HUES48 (cell line): ENCODE measurements around the gene POLE.

ENCODE experiments used
- H3K27ac ChIP-seq: one replicate; pipeline ENCODE4 v1.7.0; 2013; ENCODE audit warnings: low read depth, low read length, inconsistent platforms
- H3K27me3 ChIP-seq: 2 replicates; pipeline ENCODE4 v1.6.1; 2013; ENCODE audit warnings: mild to moderate bottlenecking, low read length; ENCODE audit not compliant: control insufficient read depth, insufficient read depth
- H3K36me3 ChIP-seq: 2 replicates; pipeline ENCODE4 v1.6.1; 2013; ENCODE audit warnings: low read length; ENCODE audit not compliant: control insufficient read depth, insufficient read depth
- H3K4me1 ChIP-seq: 2 replicates; pipeline ENCODE4 v1.6.1; 2013; ENCODE audit warnings: mild to moderate bottlenecking, low read length; ENCODE audit not compliant: control insufficient read depth, insufficient read depth
- H3K4me3 ChIP-seq: 2 replicates; pipeline ENCODE4 v1.5.1; 2013; ENCODE audit warnings: mild to moderate bottlenecking, low read depth, low read length
- H3K9ac ChIP-seq: 2 replicates; pipeline ENCODE4 v1.6.1; 2013; ENCODE audit warnings: mild to moderate bottlenecking, low read depth, low read length, moderate library complexity
- H3K9me3 ChIP-seq: 2 replicates; pipeline ENCODE4 v1.6.1; 2013; ENCODE audit warnings: low read length; ENCODE audit not compliant: control insufficient read depth, insufficient read depth

POLE gene

DNA sequence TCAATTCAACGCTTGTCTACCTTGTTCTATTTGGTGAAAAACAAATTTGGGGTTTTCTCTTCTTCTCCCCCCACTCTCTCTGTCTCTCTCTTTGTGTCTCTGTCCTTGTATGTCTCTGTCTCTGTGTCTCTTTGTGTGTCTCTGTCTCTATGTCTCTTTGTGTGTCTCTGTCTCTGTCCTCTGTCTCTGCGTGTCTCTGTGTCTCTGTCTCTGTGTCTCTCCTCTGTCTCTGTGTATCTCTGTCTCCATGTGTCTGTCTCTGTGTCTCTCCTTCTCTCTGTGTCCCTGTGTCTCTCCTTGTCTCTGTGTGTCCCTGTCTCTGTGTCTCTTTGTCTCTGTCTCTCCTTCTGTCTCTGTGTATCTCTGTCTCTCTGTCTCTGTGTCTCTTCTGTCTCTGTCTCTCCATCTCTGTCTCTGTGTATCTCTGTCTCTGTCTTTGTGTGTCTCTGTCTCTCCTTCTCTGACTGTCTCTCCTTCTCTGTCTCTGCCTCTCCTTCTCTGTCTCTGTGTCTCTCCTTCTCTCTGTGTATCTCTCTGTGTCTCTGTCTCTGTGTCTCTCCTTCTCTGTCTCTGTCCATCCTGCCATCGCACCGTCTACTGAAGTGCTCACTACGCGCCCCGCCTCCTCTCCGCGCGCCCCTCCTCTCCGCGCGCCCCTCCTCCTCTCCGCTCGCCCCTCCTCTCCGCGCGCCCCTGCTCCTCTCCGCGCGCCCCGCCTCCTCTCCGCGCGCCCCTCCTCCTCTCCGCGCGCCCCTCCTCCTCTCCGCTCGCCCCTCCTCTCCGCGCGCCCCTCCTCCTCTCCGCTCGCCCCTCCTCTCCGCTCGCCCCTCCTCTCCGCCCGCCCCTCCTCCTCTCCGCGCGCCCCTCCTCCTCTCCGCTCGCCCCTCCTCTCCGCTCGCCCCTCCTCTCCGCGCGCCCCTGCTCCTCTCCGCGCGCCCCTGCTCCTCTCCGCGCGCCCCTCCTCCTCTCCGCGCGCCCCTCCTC is 89.5 kb downstream of the POLE start:
- no peak overlapping the region for H3K27ac ChIP-seq
- H3K9me3 ChIP-seq, result no peaks in the 10 kb centered on the region
- H3K9ac ChIP-seq, result no peak overlapping the region
- H3K36me3 ChIP-seq, result no peaks in the 10 kb centered on the region
- peak overlapping the region; percentile 20 for H3K4me3 ChIP-seq
- peaks cover 67% of the 10 kb centered on the region for H3K27me3 ChIP-seq
- no peaks in the 10 kb centered on the region; the same call in 1 of the 2 replicates for H3K4me1 ChIP-seq

GRCh38 chr12:132596016-132596415 is 91.1 kb downstream of the POLE start:
- no peaks in the 10 kb centered on the region; the same call in 1 of the 2 replicates for H3K4me1 ChIP-seq
- no peak overlapping the region for H3K4me3 ChIP-seq
- H3K36me3 ChIP-seq, result no peaks in the 10 kb centered on the region
- H3K9me3 ChIP-seq, result no peaks in the 10 kb centered on the region
- no peak overlapping the region for H3K9ac ChIP-seq
- H3K27ac ChIP-seq, result no peak overlapping the region
- peaks cover 64% of the 10 kb centered on the region for H3K27me3 ChIP-seq

GRCh38 chr12:132595183-132595582 is 92.0 kb downstream of the POLE start:
- H3K9ac ChIP-seq, result no peak overlapping the region
- no peak overlapping the region for H3K4me3 ChIP-seq
- H3K4me1 ChIP-seq, result no peaks in the 10 kb centered on the region
- H3K36me3 ChIP-seq, result no peaks in the 10 kb centered on the region
- H3K9me3 ChIP-seq, result no peaks in the 10 kb centered on the region
- H3K27ac ChIP-seq, result no peak overlapping the region
- peaks cover 62% of the 10 kb centered on the region for H3K27me3 ChIP-seq

DNA sequence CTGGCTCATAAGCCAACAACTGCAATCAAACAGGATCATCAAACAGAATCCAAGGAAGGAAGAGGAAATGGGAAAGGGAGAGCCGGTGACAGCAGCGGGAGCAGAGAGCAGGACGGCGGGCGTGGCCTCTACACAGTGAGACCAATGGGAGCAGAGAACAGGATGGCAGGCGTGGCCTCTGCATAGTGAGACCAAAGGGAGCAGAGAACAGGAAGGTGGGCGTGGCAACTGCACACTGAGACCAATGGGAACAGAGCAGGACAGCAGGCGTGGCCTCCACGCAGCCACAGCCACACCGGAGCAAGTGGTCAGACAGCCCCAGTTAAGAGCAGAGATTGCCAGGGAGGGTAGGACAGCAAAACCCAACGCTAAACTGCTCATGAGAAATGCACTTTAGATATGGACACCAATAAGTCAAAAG is 93.2 kb downstream of the POLE start:
- H3K27ac ChIP-seq, result no peak overlapping the region

GRCh38 chr12:132593521-132593920 is 93.6 kb downstream of the POLE start:
- no peaks in the 10 kb centered on the region for H3K36me3 ChIP-seq
- no peaks in the 10 kb centered on the region for H3K4me1 ChIP-seq
- no peaks in the 10 kb centered on the region for H3K9me3 ChIP-seq
- H3K27me3 ChIP-seq, result peaks cover 71% of the 10 kb centered on the region
- H3K4me3 ChIP-seq, result no peak overlapping the region
- no peak overlapping the region for H3K9ac ChIP-seq
- no peak overlapping the region for H3K27ac ChIP-seq

More for the DNA sequence above, 93.2 kb downstream of the POLE start:
- Histone ChIP-seq H3K27me3 (peaks cover 66% of the 10 kb centered on the region), H3K4me3 (no peak overlapping the region), H3K9me3 (no peaks in the 10 kb centered on the region), H3K9ac (no peak overlapping the region), H3K36me3 (no peaks in the 10 kb centered on the region), H3K4me1 (no peaks in the 10 kb centered on the region)

DNA sequence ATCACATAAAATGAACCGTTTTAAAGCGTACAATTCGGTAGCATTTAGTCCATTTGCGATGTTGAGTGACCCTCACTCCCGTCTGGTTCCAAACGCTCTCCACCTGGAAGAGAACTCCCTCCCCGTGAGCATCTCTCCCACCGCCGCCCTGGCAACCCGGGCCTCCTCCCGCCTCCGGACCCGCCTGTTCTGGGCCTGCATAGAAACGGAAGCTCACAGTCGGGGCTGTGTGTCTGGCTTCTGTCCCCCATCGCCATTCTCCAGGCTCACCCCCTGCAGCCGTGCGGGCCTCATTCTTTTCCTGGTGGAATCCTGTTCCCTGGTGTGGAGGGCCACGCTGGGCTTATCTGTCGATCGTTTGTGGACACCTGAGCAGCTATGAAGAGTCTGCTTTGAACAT is 94.1 kb downstream of the POLE start:
- no peaks in the 10 kb centered on the region for H3K4me1 ChIP-seq
- no peaks in the 10 kb centered on the region for H3K36me3 ChIP-seq

DNA sequence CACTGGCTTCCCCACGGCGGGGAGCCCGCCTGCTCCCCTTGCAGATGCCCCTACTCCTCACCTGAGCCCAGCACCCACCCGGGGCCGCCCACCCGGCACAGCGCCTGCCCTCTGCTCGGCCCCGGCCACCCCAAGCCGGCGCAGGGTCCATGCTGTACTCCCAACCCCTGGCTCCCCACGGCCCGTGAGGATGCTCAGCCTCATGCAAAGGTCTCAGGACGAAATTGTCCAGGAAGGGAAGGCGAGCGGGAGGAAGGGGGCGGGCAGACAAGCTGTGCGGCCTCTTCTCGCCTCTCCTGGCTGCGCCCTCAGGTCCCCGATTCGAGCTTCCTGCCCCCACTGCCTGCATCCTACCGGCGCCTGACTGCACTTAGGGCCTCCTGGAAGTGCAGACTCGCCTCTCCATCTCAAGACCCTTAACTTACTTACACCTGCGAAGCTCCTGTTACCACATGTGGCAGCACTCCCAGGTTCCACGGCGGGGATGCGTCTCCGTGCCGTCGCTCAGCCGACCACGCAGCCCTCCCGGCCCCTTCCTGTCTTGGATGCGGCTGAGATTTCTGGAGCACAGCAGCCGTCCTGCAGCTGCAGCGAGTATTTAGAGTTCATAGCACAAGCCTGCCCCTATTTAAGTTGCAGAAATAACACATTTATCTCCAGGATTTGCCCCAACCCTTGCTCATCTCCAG is 94.7 kb downstream of the POLE start:
- no peaks in the 10 kb centered on the region for H3K4me1 ChIP-seq
- H3K27ac ChIP-seq, result no peak overlapping the region
- no peak overlapping the region for H3K4me3 ChIP-seq
- H3K27me3 ChIP-seq, result peaks cover 78% of the 10 kb centered on the region
- no peaks in the 10 kb centered on the region for H3K9me3 ChIP-seq
- H3K9ac ChIP-seq, result no peak overlapping the region
- no peaks in the 10 kb centered on the region for H3K36me3 ChIP-seq

More for the DNA sequence above, 94.1 kb downstream of the POLE start:
- H3K27me3 ChIP-seq, result peaks cover 75% of the 10 kb centered on the region
- no peak overlapping the region for H3K4me3 ChIP-seq
- H3K27ac ChIP-seq, result no peak overlapping the region
- H3K9ac ChIP-seq, result no peak overlapping the region
- no peaks in the 10 kb centered on the region for H3K9me3 ChIP-seq

GRCh38 chr12:132591107-132591935 is 95.8 kb downstream of the POLE start:
- H3K4me3 ChIP-seq, result no peak overlapping the region
- H3K27ac ChIP-seq, result no peak overlapping the region

DNA sequence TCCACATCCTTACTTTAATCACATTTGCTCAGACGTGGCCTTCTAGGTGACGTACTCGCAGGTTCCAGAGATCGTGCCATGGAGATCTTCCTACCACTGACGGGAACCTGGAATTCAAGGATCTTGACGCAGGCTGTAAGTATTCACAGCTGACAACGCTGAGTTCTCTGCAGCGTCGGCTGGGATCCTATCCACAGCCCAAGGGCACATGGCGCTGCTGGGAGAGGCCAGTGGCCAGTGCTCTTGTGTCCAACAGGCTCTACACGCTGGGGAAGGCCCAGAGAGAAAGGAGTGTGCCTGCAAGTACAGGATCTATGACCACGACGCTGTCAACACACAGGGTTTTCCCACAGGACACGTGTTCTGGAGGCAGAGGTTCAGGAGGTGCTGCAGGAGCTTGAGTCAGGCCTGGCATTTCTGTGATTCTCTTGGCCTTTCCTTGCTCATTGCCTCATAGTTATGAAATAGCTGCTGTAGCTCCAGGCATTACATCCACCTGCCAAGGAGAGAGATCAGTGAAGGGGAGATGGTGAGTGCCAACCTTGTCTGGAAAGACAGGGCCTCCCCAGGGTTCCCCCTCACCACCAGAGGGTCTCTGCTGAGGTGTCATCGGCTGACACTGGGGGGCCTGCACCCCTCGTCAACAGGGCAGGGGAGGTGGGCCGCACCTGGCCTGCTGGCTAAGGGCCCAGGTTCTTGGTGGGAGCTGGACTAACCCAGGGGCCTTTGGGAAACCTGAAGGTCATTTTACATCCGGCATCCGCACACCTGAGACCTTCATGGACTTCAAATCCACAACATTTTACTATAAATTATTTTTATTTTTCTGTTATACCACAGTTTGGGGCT is 98.1 kb downstream of the POLE start:
- H3K36me3 ChIP-seq, result no peaks in the 10 kb centered on the region
- peaks cover 85% of the 10 kb centered on the region for H3K27me3 ChIP-seq
- H3K9ac ChIP-seq, result no peak overlapping the region
- no peaks in the 10 kb centered on the region for H3K9me3 ChIP-seq
- H3K27ac ChIP-seq, result no peak overlapping the region
- peaks cover 3% of the 10 kb centered on the region; the same call in 1 of the 2 replicates for H3K4me1 ChIP-seq
- H3K4me3 ChIP-seq, result no peak overlapping the region

More at GRCh38 chr12:132591107-132591935, 95.8 kb downstream of the POLE start:
- H3K9me3 ChIP-seq, result no peaks in the 10 kb centered on the region
- no peak overlapping the region for H3K9ac ChIP-seq
- H3K4me1 ChIP-seq, result no peaks in the 10 kb centered on the region
- no peaks in the 10 kb centered on the region for H3K36me3 ChIP-seq
- H3K27me3 ChIP-seq, result peaks cover 78% of the 10 kb centered on the region

DNA sequence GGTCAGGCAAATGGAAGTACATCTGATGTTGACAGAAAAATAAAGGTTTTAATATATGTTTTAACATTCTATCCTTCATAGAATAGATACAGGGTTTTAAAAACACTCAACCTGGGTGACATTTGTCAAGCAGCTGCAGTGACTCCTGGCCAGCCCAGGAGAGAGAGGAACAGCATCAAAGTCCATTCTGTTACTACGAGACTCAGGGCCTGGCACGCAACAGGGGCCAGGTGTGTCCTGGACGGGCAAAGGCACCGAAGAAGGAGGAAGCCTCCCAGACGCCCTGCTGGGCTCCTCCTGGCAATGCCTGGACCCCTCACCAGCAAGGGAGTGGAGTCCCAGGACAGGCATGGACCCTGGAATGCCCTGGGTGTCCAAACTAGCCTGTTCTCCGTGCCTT is 98.8 kb downstream of the POLE start:
- H3K27me3 ChIP-seq, result peaks cover 86% of the 10 kb centered on the region
- H3K9ac ChIP-seq, result no peak overlapping the region
- peaks cover 6% of the 10 kb centered on the region; the same call in 1 of the 2 replicates for H3K4me1 ChIP-seq

More for the DNA sequence above, 98.8 kb downstream of the POLE start:
- no peak overlapping the region for H3K27ac ChIP-seq
- H3K36me3 ChIP-seq, result no peaks in the 10 kb centered on the region
- no peak overlapping the region for H3K4me3 ChIP-seq
- no peaks in the 10 kb centered on the region for H3K9me3 ChIP-seq
